HepG2 (cell line): ENCODE data around the gene CDC42EP5. TPM values are rescaled to one million over a fixed set of nuclear protein-coding genes. Genes with fewer than 3 reads are reported as not detected.

Experiments
- ATAD3A ChIP-seq: sonication (generic); formaldehyde crosslinking; IDR thresholded peaks from 2 replicates; pipeline ENCODE4 v1.4.0; 2020; ENCODE audit warnings: missing genetic modification reagents
- CENPBD1 ChIP-seq: sonication (generic); formaldehyde crosslinking; IDR thresholded peaks from 2 replicates; pipeline ENCODE4 v1.8.0; 2022; ENCODE audit warnings: missing genetic modification reagents, low read depth, mild to moderate bottlenecking, borderline replicate concordance
- E2F2 ChIP-seq: sonication (generic); formaldehyde crosslinking; IDR thresholded peaks from 2 replicates; pipeline ENCODE4 v1.4.0; 2020; ENCODE audit warnings: missing genetic modification reagents, borderline replicate concordance
- ERF ChIP-seq: IDR thresholded peaks from 2 replicates; pipeline ENCODE4 v1.6.1; 2018; ENCODE audit warnings: missing biosample characterization, missing genetic modification reagents
- FOXP1 ChIP-seq, 2 experiments: fragments of 450-650 bp in 1 of 2; IDR thresholded peaks; 2 replicates each; pipeline ENCODE4 v1.6.1; 2017 to 2018; ENCODE audit warnings: antibody characterized with exemption in 1 of 2
- HIVEP1 ChIP-seq: sonication (generic); formaldehyde crosslinking; IDR thresholded peaks from 2 replicates; pipeline ENCODE4 v1.4.0; 2020; ENCODE audit warnings: mild to moderate bottlenecking, missing genetic modification reagents
- HOXA3 ChIP-seq: sonication (generic); formaldehyde crosslinking; IDR thresholded peaks from 2 replicates; pipeline ENCODE4 v1.5.0; 2020; ENCODE audit warnings: missing genetic modification reagents
- MED1 ChIP-seq: sonication (generic); formaldehyde crosslinking; IDR thresholded peaks from 2 replicates; pipeline ENCODE4 v1.4.0; 2020; ENCODE audit warnings: missing genetic modification reagents
- NCOA2 ChIP-seq: sonication (generic); formaldehyde crosslinking; IDR thresholded peaks from 2 replicates; pipeline ENCODE4 v1.8.0; 2022; ENCODE audit warnings: inconsistent platforms
- PBX2 ChIP-seq: IDR thresholded peaks from 2 replicates; pipeline ENCODE4 v1.6.1; 2016; ENCODE audit warnings: control low read depth
- REST ChIP-seq, 2 experiments: IDR thresholded peaks; 2 replicates each; pipeline ENCODE4 v1.6.1; 2011 to 2012; ENCODE audit warnings: low read length in 2 of 2, borderline replicate concordance in 1 of 2, low read depth in 1 of 2, mild to moderate bottlenecking in 1 of 2, moderate library complexity in 1 of 2
- RNF219 ChIP-seq: sonication (generic); formaldehyde crosslinking; IDR thresholded peaks from 2 replicates; pipeline ENCODE4 v1.5.0; 2020; ENCODE audit warnings: mild to moderate bottlenecking, missing genetic modification reagents
- SMAD3 ChIP-seq: sonication (generic); formaldehyde crosslinking; IDR thresholded peaks from 2 replicates; pipeline ENCODE4 v1.4.0; 2020; ENCODE audit warnings: missing genetic modification reagents
- SPEN ChIP-seq: sonication (generic); formaldehyde crosslinking; IDR thresholded peaks from 2 replicates; pipeline ENCODE4 v1.5.1; 2020; ENCODE audit warnings: low read depth, mild to moderate bottlenecking, missing genetic modification reagents
- TBX2 ChIP-seq: sonication (generic); formaldehyde crosslinking; IDR thresholded peaks from 2 replicates; pipeline ENCODE4 v1.5.0; 2020; ENCODE audit warnings: missing genetic modification reagents, mild to moderate bottlenecking, borderline replicate concordance
- TEAD3 ChIP-seq: optimal IDR thresholded peaks from 2 replicates; pipeline ENCODE3; 2016; ENCODE audit warnings: borderline replicate concordance
- USF2 ChIP-seq, 2 experiments: sonication (generic) in 1 of 2; formaldehyde crosslinking in 1 of 2; IDR thresholded peaks; 2 replicates each; pipeline versions ENCODE4 v1.5.1 to v1.6.1; 2011 to 2020; ENCODE audit warnings: borderline replicate concordance in 1 of 2, low read depth in 1 of 2, low read length in 1 of 2, mild to moderate bottlenecking in 1 of 2, missing genetic modification reagents in 1 of 2, moderate library complexity in 1 of 2
- ZFP36 ChIP-seq: fragments of 150-350 bp; IDR thresholded peaks from 2 replicates; pipeline ENCODE4 v1.6.1; 2018; ENCODE audit warnings: borderline replicate concordance, low read length, low read depth; ENCODE audit not compliant: partially characterized antibody
- polyA plus RNA-seq, 8 experiments: library from polyadenylated mRNA; depleted of rRNA in 3 of 8; stranded (reverse) in 7 of 8; unstranded in 1 of 8; fragments of >200 nt; fragmentation: Illumina TruSeq in 4 of 8; extraction: Trizol in 4 of 8; gene quantifications; 2 replicates each; pipeline versions ENCODE4 v1.2.1 to v1.2.3, GENCODE V29; 2011 to 2016; ENCODE audit warnings: low read depth in 4 of 8, missing spikeins in 1 of 8, mixed read lengths in 1 of 8; ENCODE audit not compliant: insufficient read depth in 1 of 8
- total RNA-seq, 5 experiments: library from RNA; depleted of rRNA; stranded (reverse); fragments of >200 nt; fragmentation: Illumina TruSeq; extraction: Trizol; gene quantifications; 2 replicates each; pipeline ENCODE4 v1.2.3, GENCODE V29; 2016; ENCODE audit warnings: low read depth in 1 of 5

The CDC42EP5 gene
- total and polyA plus RNA-seq, 2 of the 13 experiments (the other 11 are each of a cell fraction or from before 2014, with no cell fraction given), result 0.41 to 1.6 TPM

GRCh38 chr19:54463531-54464043, 9.5 kb downstream of the CDC42EP5 start, which contains the start of gene LENG9 (continued):
- TF ChIP-seq MED1 (CRISPR knock-in tag) (peak; percentile 19; the same call in 1 of the 2 replicates), E2F2 (CRISPR knock-in tag) (0 out of 2 replicates have a peak, but pooled peaks have one; percentile 55), FOXP1 (IDR thresholded peaks at IDR 0.05) (no peak), FOXP1 (CRISPR knock-in tag; IDR thresholded peaks at IDR 0.05) (0 out of 2 replicates have a peak, but pooled peaks have one; percentile 0), ERF (CRISPR knock-in tag) (peak; percentile 46), REST (IDR thresholded peaks at IDR 0.05; ENCODE audit: borderline replicate concordance in 1 of 2, low read depth in 1 of 2, low read length in 2 of 2) (no peak), SMAD3 (CRISPR knock-in tag) (peak; percentile 33; the same call in 1 of the 2 replicates), ZFP36 (no peak), HOXA3 (no peak), SPEN (peak; percentile 53), ATAD3A (CRISPR knock-in tag) (no peak), TEAD3 (CRISPR knock-in tag) (peak; percentile 33), USF2 (IDR thresholded peaks at IDR 0.05; ENCODE audit: low read depth, low read length) (no peak), USF2 (CRISPR knock-in tag; IDR thresholded peaks at IDR 0.05; ENCODE audit: borderline replicate concordance) (no peak), TBX2 (CRISPR knock-in tag) (peak; percentile 38), RNF219 (CRISPR knock-in tag) (no peak; the same call in 1 of the 2 replicates), NCOA2 (CRISPR knock-in tag) (0 out of 2 replicates have a peak, but pooled peaks have one; percentile 22), CENPBD1 (no peak), HIVEP1 (peak; percentile 35; the same call in 1 of the 2 replicates), PBX2 (CRISPR knock-in tag) (peak; percentile 74)
